ENCODE results near the gene MAPK10.
"Not testable (repeated sequence)": the region's sequence is repeated elsewhere in the genome, so short reads cannot be mapped to it uniquely, and the experiment has no call there.

- TF ChIP-seq, protein P1, sequence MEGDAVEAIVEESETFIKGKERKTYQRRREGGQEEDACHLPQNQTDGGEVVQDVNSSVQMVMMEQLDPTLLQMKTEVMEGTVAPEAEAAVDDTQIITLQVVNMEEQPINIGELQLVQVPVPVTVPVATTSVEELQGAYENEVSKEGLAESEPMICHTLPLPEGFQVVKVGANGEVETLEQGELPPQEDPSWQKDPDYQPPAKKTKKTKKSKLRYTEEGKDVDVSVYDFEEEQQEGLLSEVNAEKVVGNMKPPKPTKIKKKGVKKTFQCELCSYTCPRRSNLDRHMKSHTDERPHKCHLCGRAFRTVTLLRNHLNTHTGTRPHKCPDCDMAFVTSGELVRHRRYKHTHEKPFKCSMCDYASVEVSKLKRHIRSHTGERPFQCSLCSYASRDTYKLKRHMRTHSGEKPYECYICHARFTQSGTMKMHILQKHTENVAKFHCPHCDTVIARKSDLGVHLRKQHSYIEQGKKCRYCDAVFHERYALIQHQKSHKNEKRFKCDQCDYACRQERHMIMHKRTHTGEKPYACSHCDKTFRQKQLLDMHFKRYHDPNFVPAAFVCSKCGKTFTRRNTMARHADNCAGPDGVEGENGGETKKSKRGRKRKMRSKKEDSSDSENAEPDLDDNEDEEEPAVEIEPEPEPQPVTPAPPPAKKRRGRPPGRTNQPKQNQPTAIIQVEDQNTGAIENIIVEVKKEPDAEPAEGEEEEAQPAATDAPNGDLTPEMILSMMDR (conservative IDR thresholded peaks at IDR 0.05; ENCODE audit: low read depth, low read length): not testable (repeated sequence)
- not testable (repeated sequence) for TF ChIP-seq EZH2 (IDR thresholded peaks at IDR 0.05; ENCODE audit: low read length, unreplicated experiment); EZH2phosphoT487 (IDR thresholded peaks at IDR 0.05; ENCODE audit: borderline replicate concordance, low read length)
Measured at GRCh38 chr4:86168335-86168734, 191.5 kb downstream of the MAPK10 start.

Measured in PC-3 (cell line).